ENCODE results near the gene DNAJB1. TPM values are rescaled to one million over a fixed set of nuclear protein-coding genes. Genes with fewer than 3 reads are reported as not detected.
A peak's percentile ranks its signal among the peaks of the same experiment; 100 is the strongest.

The DNAJB1 gene
- total RNA-seq, 1 experiment from 2014 or later = 54.5 TPM

DNA sequence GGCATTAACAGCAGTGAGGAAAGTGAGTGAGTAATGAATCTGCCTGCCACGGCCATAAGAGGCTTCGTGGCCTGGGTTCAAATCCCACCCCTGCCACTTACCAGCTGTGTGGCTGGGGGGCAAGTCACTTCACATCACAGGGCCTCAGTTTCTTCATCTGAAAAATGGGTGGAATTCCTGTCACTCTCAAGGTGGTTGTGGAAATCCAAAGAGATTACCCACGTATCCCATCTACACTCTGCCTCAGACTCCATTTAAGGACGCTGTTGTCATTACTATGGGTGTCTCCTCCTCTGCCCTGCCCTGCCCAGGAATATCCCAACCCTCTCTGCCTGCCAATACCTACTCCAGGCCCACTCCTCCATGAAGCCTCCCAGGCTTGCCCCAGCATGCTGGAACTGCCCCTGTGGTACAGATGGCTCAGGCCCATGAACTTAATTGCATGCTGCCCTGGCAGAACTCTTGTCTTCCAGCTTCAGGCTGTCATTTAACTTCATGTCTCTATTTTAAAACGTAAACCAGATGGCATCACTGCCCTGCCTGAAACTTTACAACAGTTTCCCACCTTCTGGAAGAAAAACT, 25.4 kb downstream of the DNAJB1 start:
- TF ChIP-seq KAT7 (CRISPR knock-in tag; IDR thresholded peaks at IDR 0.05; ENCODE audit: borderline replicate concordance) = no peak
- no peak for TF ChIP-seq ELF4 (CRISPR knock-in tag; IDR thresholded peaks at IDR 0.05; ENCODE audit: low read depth)
- TF ChIP-seq HMGA2 (CRISPR knock-in tag; IDR thresholded peaks at IDR 0.05) = no peak
- no peak for TF ChIP-seq ZNF138 (CRISPR knock-in tag; conservative IDR thresholded peaks at IDR 0.05)
- no peak for TF ChIP-seq SOX15 (CRISPR knock-in tag; IDR thresholded peaks at IDR 0.05)
- no peak for TF ChIP-seq ZNF423 (CRISPR knock-in tag; IDR thresholded peaks at IDR 0.05)
- TF ChIP-seq ETV6 (CRISPR knock-in tag; IDR thresholded peaks at IDR 0.05) = no peak
- no peak for TF ChIP-seq ZNF671 (CRISPR knock-in tag; IDR thresholded peaks at IDR 0.05)
- TF ChIP-seq, protein P1, sequence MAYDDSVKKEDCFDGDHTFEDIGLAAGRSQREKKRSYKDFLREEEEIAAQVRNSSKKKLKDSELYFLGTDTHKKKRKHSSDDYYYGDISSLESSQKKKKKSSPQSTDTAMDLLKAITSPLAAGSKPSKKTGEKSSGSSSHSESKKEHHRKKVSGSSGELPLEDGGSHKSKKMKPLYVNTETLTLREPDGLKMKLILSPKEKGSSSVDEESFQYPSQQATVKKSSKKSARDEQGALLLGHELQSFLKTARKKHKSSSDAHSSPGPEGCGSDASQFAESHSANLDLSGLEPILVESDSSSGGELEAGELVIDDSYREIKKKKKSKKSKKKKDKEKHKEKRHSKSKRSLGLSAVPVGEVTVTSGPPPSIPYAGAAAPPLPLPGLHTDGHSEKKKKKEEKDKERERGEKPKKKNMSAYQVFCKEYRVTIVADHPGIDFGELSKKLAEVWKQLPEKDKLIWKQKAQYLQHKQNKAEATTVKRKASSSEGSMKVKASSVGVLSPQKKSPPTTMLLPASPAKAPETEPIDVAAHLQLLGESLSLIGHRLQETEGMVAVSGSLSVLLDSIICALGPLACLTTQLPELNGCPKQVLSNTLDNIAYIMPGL (CRISPR knock-in tag; IDR thresholded peaks at IDR 0.05) = no peak
- no peak for TF ChIP-seq ARID4B (CRISPR knock-in tag; IDR thresholded peaks at IDR 0.05; ENCODE audit: borderline replicate concordance)
- no peak for TF ChIP-seq FOXK1 (CRISPR knock-in tag; IDR thresholded peaks at IDR 0.05)
- no peak for TF ChIP-seq ATF1 (CRISPR knock-in tag; IDR thresholded peaks at IDR 0.05)
- TF ChIP-seq NR2C2 (CRISPR knock-in tag; IDR thresholded peaks at IDR 0.05) = no peak
- TF ChIP-seq, protein P2, sequence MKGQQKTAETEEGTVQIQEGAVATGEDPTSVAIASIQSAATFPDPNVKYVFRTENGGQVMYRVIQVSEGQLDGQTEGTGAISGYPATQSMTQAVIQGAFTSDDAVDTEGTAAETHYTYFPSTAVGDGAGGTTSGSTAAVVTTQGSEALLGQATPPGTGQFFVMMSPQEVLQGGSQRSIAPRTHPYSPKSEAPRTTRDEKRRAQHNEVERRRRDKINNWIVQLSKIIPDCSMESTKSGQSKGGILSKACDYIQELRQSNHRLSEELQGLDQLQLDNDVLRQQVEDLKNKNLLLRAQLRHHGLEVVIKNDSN (CRISPR knock-in tag; IDR thresholded peaks at IDR 0.05) = no peak
- TF ChIP-seq, protein P3, sequence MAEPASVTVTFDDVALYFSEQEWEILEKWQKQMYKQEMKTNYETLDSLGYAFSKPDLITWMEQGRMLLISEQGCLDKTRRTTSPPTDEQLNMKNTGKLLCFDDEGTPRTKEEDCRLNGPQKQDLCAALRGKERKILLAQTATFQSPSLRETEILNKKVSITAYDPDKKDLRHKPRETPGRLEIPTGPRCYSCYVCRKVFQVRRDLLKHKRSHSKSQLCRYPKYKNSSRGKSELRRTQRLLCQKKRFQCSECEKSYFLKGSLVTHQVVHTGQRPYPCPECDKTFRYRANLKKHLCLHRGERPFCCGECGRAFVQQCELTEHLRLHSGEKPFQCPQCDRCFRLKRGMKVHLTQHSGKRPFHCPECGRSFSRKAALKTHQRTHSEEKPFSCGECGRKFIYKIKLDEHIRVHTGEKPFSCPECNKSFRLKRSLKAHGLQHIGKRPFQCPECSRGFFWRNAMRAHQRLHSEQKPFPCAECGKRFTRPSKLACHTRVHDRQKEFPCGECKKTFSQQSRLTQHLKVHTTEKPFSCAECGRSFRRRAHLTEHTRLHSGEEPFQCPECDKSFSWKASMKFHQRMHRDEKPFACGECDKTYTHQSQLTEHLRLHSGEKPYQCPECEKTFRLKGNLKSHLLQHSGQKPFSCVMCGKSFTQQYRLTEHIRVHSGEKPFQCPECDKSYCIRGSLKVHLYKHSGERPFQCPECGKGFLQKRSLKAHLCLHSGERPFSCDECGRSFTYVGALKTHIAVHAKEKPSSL (CRISPR knock-in tag; conservative IDR thresholded peaks at IDR 0.05) = no peak
- TF ChIP-seq, protein P4, sequence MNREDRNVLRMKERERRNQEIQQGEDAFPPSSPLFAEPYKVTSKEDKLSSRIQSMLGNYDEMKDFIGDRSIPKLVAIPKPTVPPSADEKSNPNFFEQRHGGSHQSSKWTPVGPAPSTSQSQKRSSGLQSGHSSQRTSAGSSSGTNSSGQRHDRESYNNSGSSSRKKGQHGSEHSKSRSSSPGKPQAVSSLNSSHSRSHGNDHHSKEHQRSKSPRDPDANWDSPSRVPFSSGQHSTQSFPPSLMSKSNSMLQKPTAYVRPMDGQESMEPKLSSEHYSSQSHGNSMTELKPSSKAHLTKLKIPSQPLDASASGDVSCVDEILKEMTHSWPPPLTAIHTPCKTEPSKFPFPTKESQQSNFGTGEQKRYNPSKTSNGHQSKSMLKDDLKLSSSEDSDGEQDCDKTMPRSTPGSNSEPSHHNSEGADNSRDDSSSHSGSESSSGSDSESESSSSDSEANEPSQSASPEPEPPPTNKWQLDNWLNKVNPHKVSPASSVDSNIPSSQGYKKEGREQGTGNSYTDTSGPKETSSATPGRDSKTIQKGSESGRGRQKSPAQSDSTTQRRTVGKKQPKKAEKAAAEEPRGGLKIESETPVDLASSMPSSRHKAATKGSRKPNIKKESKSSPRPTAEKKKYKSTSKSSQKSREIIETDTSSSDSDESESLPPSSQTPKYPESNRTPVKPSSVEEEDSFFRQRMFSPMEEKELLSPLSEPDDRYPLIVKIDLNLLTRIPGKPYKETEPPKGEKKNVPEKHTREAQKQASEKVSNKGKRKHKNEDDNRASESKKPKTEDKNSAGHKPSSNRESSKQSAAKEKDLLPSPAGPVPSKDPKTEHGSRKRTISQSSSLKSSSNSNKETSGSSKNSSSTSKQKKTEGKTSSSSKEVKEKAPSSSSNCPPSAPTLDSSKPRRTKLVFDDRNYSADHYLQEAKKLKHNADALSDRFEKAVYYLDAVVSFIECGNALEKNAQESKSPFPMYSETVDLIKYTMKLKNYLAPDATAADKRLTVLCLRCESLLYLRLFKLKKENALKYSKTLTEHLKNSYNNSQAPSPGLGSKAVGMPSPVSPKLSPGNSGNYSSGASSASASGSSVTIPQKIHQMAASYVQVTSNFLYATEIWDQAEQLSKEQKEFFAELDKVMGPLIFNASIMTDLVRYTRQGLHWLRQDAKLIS (CRISPR knock-in tag; IDR thresholded peaks at IDR 0.05; ENCODE audit: borderline replicate concordance) = no peak
- ChIA-PET CTCF (interaction anchor here (2.1 kb wide), 1 partner anchor 13 kb away, joined by 10 read pairs; no protein-coding TSS in a partner anchor), POLR2A (interaction anchor here (0.7 kb wide), 1 partner anchor 20 kb away, joined by 3 read pairs; no protein-coding TSS in a partner anchor)
- Mint-ChIP-seq H3K36me3 (peaks cover 39% of the 10 kb centered on the region), H3K27me3 (ENCODE audit: low read depth) (no peaks in the 10 kb centered on the region), H3K4me3 (no peak overlapping the region), H3K4me1 (peaks cover 21% of the 10 kb centered on the region), H3K9me3 (no peaks in the 10 kb centered on the region), H3K27ac (0 out of 2 replicates have a peak overlapping the region, but pooled peaks have one; percentile 43)
- ATAC-seq (no peak), DNase-seq (ENCODE audit: low spot score) (no peak)

Measured in WTC11 (cell line).